CD4-positive, CD25-positive, alpha-beta regulatory T cell (primary cell): ENCODE results near the gene IGFBP6. TPM values are rescaled to one million over a fixed set of nuclear protein-coding genes. Genes with fewer than 3 reads are reported as not detected.
"Not testable (repeated sequence)": the region's sequence is repeated elsewhere in the genome, so short reads cannot be mapped to it uniquely, and the experiment has no call there.

ENCODE experiments used
- ATAC-seq, 2 donors: fragments of 150-1000 bp; cut with Tn5 transposase; one replicate each; pipeline ENCODE4 v1.10.0; 2021; ENCODE audit warnings: low read depth in 2 of 2, moderate number of reproducible peaks in 2 of 2, moderate library complexity in 1 of 2
- DNase-seq, 3 donors: peaks; one replicate each; pipeline versions ENCODE4 v3.0.0 to v3.0.0-alpha.2; 2012 to 2022; ENCODE audit warnings: mixed read lengths in 1 of 3
- H3K27ac ChIP-seq: one replicate; pipeline ENCODE4 v1.7.0; 2013; ENCODE audit warnings: mild to moderate bottlenecking, low read length; ENCODE audit not compliant: insufficient read depth, poor library complexity, severe bottlenecking
- H3K27me3 ChIP-seq: one replicate; pipeline ENCODE4 v1.7.0; 2013; ENCODE audit warnings: low read length; ENCODE audit not compliant: control insufficient read depth, insufficient read depth
- H3K36me3 ChIP-seq: one replicate; pipeline ENCODE4 v1.7.0; 2013; ENCODE audit warnings: mild to moderate bottlenecking, low read length, moderate library complexity; ENCODE audit not compliant: control insufficient read depth, insufficient read depth
- H3K4me1 ChIP-seq: 2 replicates; pipeline ENCODE4 v1.7.0; 2013; ENCODE audit warnings: mild to moderate bottlenecking, low read length; ENCODE audit not compliant: insufficient read depth, control insufficient read depth, poor library complexity, severe bottlenecking
- H3K4me3 ChIP-seq: one replicate; pipeline ENCODE4 v1.7.0; 2013; ENCODE audit warnings: low read depth, mild to moderate bottlenecking, low read length, moderate library complexity
- H3K9me3 ChIP-seq, 2 experiments: 1 replicate in 1 of 2; 2 replicates in 1 of 2; pipeline ENCODE4 v1.7.0; 2013; ENCODE audit warnings: low read length in 2 of 2, mild to moderate bottlenecking in 1 of 2, moderate library complexity in 1 of 2; ENCODE audit not compliant: control insufficient read depth in 2 of 2
- H3K27ac Mint-ChIP-seq, 3 donors: one replicate each; pipeline ENCODE4 v1.8.0; 2020 to 2022; ENCODE audit warnings: mild to moderate bottlenecking in 3 of 3, mixed read lengths in 3 of 3, moderate library complexity in 2 of 3
- H3K27me3 Mint-ChIP-seq: one replicate; pipeline ENCODE4 v1.8.0; 2022; ENCODE audit warnings: mild to moderate bottlenecking, mixed read lengths
- H3K36me3 Mint-ChIP-seq: one replicate; pipeline ENCODE4 v1.8.0; 2020; ENCODE audit warnings: mixed read lengths
- H3K4me1 Mint-ChIP-seq, 4 donors: one replicate each; pipeline ENCODE4 v1.8.0; 2020 to 2022; ENCODE audit warnings: mixed read lengths in 4 of 4, mild to moderate bottlenecking in 1 of 4
- H3K4me3 Mint-ChIP-seq, 4 donors: one replicate each; pipeline ENCODE4 v1.8.0; 2020 to 2022; ENCODE audit warnings: mild to moderate bottlenecking in 4 of 4, mixed read lengths in 4 of 4, moderate library complexity in 3 of 4
- H3K9me3 Mint-ChIP-seq, 7 donors: one replicate each; pipeline ENCODE4 v1.8.0; 2020 to 2022; ENCODE audit warnings: mixed read lengths in 7 of 7, mild to moderate bottlenecking in 3 of 7, moderate library complexity in 2 of 7
- polyA plus RNA-seq, 4 donors: library from polyadenylated mRNA; unstranded; fragments of 300-500 nt; fragmentation: Illumina TruSeq; gene quantifications; one replicate each; pipeline ENCODE4 v1.2.3, GENCODE V29; 2021
- total RNA-seq: library from RNA; stranded (reverse); gene quantifications from one replicate; pipeline ENCODE4 v1.2.3, GENCODE V29; 2022

IGFBP6 gene
- total and polyA plus RNA-seq, 5 donors from 2014 or later, result 0.84 TPM; not detected in 4

GRCh38 chr12:53094796-53095595 is 2.5 kb upstream of the IGFBP6 start:
- Mint-ChIP-seq H3K4me3 (peak overlapping the region in 1 of 4 donors; percentile 16), H3K4me1 (peaks cover 0 to 24% (median 17%) of the 10 kb centered on the region in 4 donors), H3K27me3 (peaks cover 40% of the 10 kb centered on the region)
- H3K36me3 ChIP-seq, H3K27ac ChIP-seq, H3K9me3 Mint-ChIP-seq, H3K4me3 ChIP-seq, H3K27ac Mint-ChIP-seq, ATAC-seq, H3K36me3 Mint-ChIP-seq, DNase-seq, H3K9me3 ChIP-seq: not testable (repeated sequence)
- Histone ChIP-seq H3K27me3 (peaks cover 13% of the 10 kb centered on the region), H3K4me1 (peaks cover 26% of the 10 kb centered on the region)

DNA sequence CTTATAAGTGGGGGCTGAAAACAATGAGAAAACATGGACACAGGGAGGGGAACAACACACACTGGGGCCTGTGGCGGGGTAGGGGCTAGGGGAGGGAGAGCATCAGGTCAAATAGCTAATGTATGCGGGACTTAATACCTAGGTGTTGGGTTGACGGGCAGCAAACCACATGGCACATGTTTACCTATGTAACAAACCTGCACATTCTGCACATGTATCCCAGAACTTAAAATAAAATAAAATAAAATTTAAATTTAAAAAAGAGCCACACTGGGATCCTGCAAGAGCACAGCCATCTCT is 1.9 kb upstream of the IGFBP6 start:
- peaks cover 0 to 24% (median 17%) of the 10 kb centered on the region in 4 donors for H3K4me1 Mint-ChIP-seq
- not testable (repeated sequence) for H3K9me3 Mint-ChIP-seq, H3K27ac Mint-ChIP-seq, ATAC-seq, H3K27ac ChIP-seq, H3K36me3 ChIP-seq, H3K9me3 ChIP-seq, DNase-seq, H3K4me3 Mint-ChIP-seq, H3K36me3 Mint-ChIP-seq, H3K4me3 ChIP-seq
- Histone ChIP-seq H3K4me1 (peaks cover 26% of the 10 kb centered on the region), H3K27me3 (peaks cover 11% of the 10 kb centered on the region)
- peaks cover 37% of the 10 kb centered on the region for H3K27me3 Mint-ChIP-seq

GRCh38 chr12:53096089-53096741 is 1.3 kb upstream of the IGFBP6 start:
- ATAC-seq (no peak), DNase-seq (no peak)
- H3K9me3 Mint-ChIP-seq, result peaks cover 0 to 5% (median 0%) of the 10 kb centered on the region in 7 donors
- peaks cover 6% of the 10 kb centered on the region for H3K27me3 ChIP-seq
- no peaks in the 10 kb centered on the region for H3K36me3 ChIP-seq
- H3K27ac Mint-ChIP-seq, result no peak overlapping the region
- H3K4me3 Mint-ChIP-seq, result peak overlapping the region in 2 of 4 donors; percentile 43 to 45
- no peaks in the 10 kb centered on the region for H3K36me3 Mint-ChIP-seq
- no peak overlapping the region for H3K4me3 ChIP-seq
- H3K4me1 Mint-ChIP-seq, result peaks cover 0 to 24% (median 17%) of the 10 kb centered on the region in 4 donors
- peaks cover 26% of the 10 kb centered on the region for H3K4me1 ChIP-seq
- peaks cover 35% of the 10 kb centered on the region for H3K27me3 Mint-ChIP-seq
- H3K27ac ChIP-seq, result no peak overlapping the region
- H3K9me3 ChIP-seq, result no peaks in the 10 kb centered on the region

GRCh38 chr12:53096759-53097158 is 708 bp upstream of the IGFBP6 start:
- peaks cover 0 to 24% (median 17%) of the 10 kb centered on the region in 4 donors for H3K4me1 Mint-ChIP-seq
- H3K27ac Mint-ChIP-seq, result peak overlapping the region in 1 of 3 donors; percentile 85
- H3K4me3 Mint-ChIP-seq, result peak overlapping the region; percentile 27 to 85 (median 78)
- H3K27me3 ChIP-seq, result peaks cover 4% of the 10 kb centered on the region
- no peaks in the 10 kb centered on the region for H3K9me3 ChIP-seq
- ATAC-seq (no peak), DNase-seq (no peak)
- H3K36me3 ChIP-seq, result no peaks in the 10 kb centered on the region
- H3K9me3 Mint-ChIP-seq, result peaks cover 0 to 4% (median 0%) of the 10 kb centered on the region in 7 donors
- peaks cover 26% of the 10 kb centered on the region for H3K4me1 ChIP-seq
- no peak overlapping the region for H3K27ac ChIP-seq
- H3K36me3 Mint-ChIP-seq, result no peaks in the 10 kb centered on the region
- H3K4me3 ChIP-seq, result no peak overlapping the region
- peaks cover 30% of the 10 kb centered on the region for H3K27me3 Mint-ChIP-seq

DNA sequence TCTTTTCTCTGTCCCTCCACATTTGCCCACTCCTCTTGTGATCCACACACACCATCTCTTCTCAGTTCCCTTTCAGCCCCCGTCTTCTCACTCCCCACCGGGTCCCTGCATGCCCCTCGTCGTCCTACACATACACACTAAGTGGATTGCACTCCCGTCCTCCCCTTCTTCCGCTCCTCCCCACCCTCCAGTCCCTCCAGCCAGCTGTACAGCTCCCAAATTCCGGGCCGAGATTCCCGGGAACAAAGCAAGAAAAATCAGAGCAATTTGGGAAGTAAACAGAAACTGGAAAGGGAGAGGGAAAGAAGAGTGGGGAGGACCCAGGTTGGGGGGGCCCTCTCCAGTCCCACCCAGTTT is 282 bp upstream of the IGFBP6 start:
- peaks cover 0 to 24% (median 18%) of the 10 kb centered on the region in 4 donors for H3K4me1 Mint-ChIP-seq

GRCh38 chr12:53098354-53098981 is 1.0 kb downstream of the IGFBP6 start:
- H3K27ac Mint-ChIP-seq, result peak overlapping the region in 2 of 3 donors; percentile 46 to 56
- H3K36me3 Mint-ChIP-seq, result no peaks in the 10 kb centered on the region
- ATAC-seq, result no peak
- H3K4me1 Mint-ChIP-seq, result peaks cover 0 to 34% (median 22%) of the 10 kb centered on the region in 4 donors
- peak in 1 of 3 donors; percentile 13 for DNase-seq
- Histone ChIP-seq H3K4me3 (no peak overlapping the region), H3K27ac (no peak overlapping the region), H3K9me3 (no peaks in the 10 kb centered on the region), H3K27me3 (peaks cover 4% of the 10 kb centered on the region), H3K36me3 (no peaks in the 10 kb centered on the region), H3K4me1 (peaks cover 37% of the 10 kb centered on the region)
- peak overlapping the region; percentile 54 to 89 (median 84) for H3K4me3 Mint-ChIP-seq
- peaks cover 25% of the 10 kb centered on the region for H3K27me3 Mint-ChIP-seq
- H3K9me3 Mint-ChIP-seq, result peaks cover 0 to 4% (median 0%) of the 10 kb centered on the region in 7 donors

More for the DNA sequence above, 282 bp upstream of the IGFBP6 start:
- H3K27me3 ChIP-seq, result peaks cover 4% of the 10 kb centered on the region
- H3K27ac Mint-ChIP-seq, result peak overlapping the region in 1 of 3 donors; percentile 85
- peaks cover 26% of the 10 kb centered on the region for H3K4me1 ChIP-seq
- peaks cover 0 to 4% (median 0%) of the 10 kb centered on the region in 7 donors for H3K9me3 Mint-ChIP-seq
- no peak overlapping the region for H3K27ac ChIP-seq
- no peaks in the 10 kb centered on the region for H3K36me3 ChIP-seq
- DNase-seq (no peak), ATAC-seq (no peak)
- H3K36me3 Mint-ChIP-seq, result no peaks in the 10 kb centered on the region
- no peaks in the 10 kb centered on the region for H3K9me3 ChIP-seq
- no peak overlapping the region for H3K4me3 ChIP-seq
- peaks cover 26% of the 10 kb centered on the region for H3K27me3 Mint-ChIP-seq
- H3K4me3 Mint-ChIP-seq, result peak overlapping the region; percentile 27 to 85 (median 78)

GRCh38 chr12:53099071-53099882 is 1.8 kb downstream of the IGFBP6 start:
- no peak overlapping the region for H3K27ac ChIP-seq
- Mint-ChIP-seq H3K4me3 (peak overlapping the region; percentile 47 to 71 (median 59)), H3K27me3 (peaks cover 18% of the 10 kb centered on the region), H3K4me1 (peaks cover 0 to 39% (median 22%) of the 10 kb centered on the region in 4 donors), H3K36me3 (no peaks in the 10 kb centered on the region), H3K9me3 (peaks cover 0 to 4% (median 0%) of the 10 kb centered on the region in 7 donors), H3K27ac (peak overlapping the region in 1 of 3 donors; percentile 31)
- peaks cover 43% of the 10 kb centered on the region for H3K4me1 ChIP-seq
- no peaks in the 10 kb centered on the region for H3K36me3 ChIP-seq
- no peaks in the 10 kb centered on the region for H3K9me3 ChIP-seq
- no peak overlapping the region for H3K4me3 ChIP-seq
- peaks cover 4% of the 10 kb centered on the region for H3K27me3 ChIP-seq
- ATAC-seq (peak; percentile 68 to 77), DNase-seq (peak; percentile 74 to 86 (median 82))
